ENCODE results near the gene FANCI. TPM values are rescaled to one million over a fixed set of nuclear protein-coding genes. Genes with fewer than 3 reads are reported as not detected.

FANCI gene
- total and polyA plus RNA-seq, 2 experiments from 2014 or later, result 63.6 to 66.8 TPM

DNA sequence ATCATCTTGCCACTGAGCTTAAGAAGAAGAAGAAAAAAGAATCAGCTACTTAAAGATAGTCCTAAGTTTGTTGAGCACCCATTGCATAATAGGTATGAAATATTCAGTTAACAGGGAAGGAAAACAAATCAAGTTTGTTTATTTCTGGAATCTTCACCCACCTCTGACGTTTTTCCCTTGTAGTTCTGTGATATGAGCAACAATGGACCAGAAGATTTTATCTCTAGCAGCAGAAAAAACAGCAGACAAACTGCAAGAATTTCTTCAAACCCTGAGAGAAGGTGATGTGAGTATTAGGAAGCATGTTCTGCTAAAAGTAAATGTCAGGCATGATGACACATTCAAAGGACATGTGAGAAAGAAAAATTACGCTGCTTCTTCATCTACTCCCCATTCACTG lies 3.7 kb downstream of the FANCI start:
- H3K27ac ChIP-seq (ENCODE audit: low read depth), result no peak overlapping the region
- ATAC-seq (no peak), DNase-seq (ENCODE audit: low spot score) (no peak)
- no peak overlapping the region for H3K4me3 Mint-ChIP-seq
- no peak overlapping the region for H3K4me3 ChIP-seq
- no peak for TF ChIP-seq REST (IDR thresholded peaks at IDR 0.05; ENCODE audit: unreplicated experiment)
- no peak for TF ChIP-seq CREB1 (CRISPR knock-in tag; IDR thresholded peaks at IDR 0.05; ENCODE audit: low read depth)
- no peak for TF ChIP-seq EZH2phosphoT487 (IDR thresholded peaks at IDR 0.05; ENCODE audit: unreplicated experiment)
- no peak for TF ChIP-seq NANOG (IDR thresholded peaks at IDR 0.05; ENCODE audit: borderline replicate concordance)
- TF ChIP-seq JUNB (IDR thresholded peaks at IDR 0.05; ENCODE audit: unreplicated experiment), result no peak
- TF ChIP-seq EZH2 (IDR thresholded peaks at IDR 0.05; ENCODE audit: low read depth, unreplicated experiment), result no peak
- TF ChIP-seq POLR2AphosphoS5 (IDR thresholded peaks at IDR 0.05; ENCODE audit: low read depth), result no peak
- TF ChIP-seq CTCF (conservative IDR thresholded peaks at IDR 0.05; ENCODE audit: low read depth in 2 of 2), result no peak
- no peak for TF ChIP-seq ZNF114 (CRISPR knock-in tag; IDR thresholded peaks at IDR 0.05)
- TF ChIP-seq ZNF462 (CRISPR knock-in tag; IDR thresholded peaks at IDR 0.05), result no peak
- TF ChIP-seq ZNF331 (CRISPR knock-in tag; IDR thresholded peaks at IDR 0.05; ENCODE audit: low read depth), result no peak
- no peak overlapping the region for H3K4me2 ChIP-seq
- H3K27ac Mint-ChIP-seq, result no peak overlapping the region
- no peaks in the 10 kb centered on the region; the same call in 1 of the 2 replicates for H3K27me3 ChIP-seq (ENCODE audit: insufficient read depth)
- no peaks in the 10 kb centered on the region for H3K9me2 ChIP-seq (ENCODE audit: insufficient read depth)
- H2AFZ ChIP-seq, result no peak overlapping the region
- H4K20me1 ChIP-seq (replicated peaks; ENCODE audit: insufficient read depth), result peaks cover 23% of the 10 kb centered on the region
- peaks cover 22% of the 10 kb centered on the region for H3K4me1 Mint-ChIP-seq
- peaks cover 21% of the 10 kb centered on the region; the same call in 1 of the 2 replicates for H3K4me1 ChIP-seq (ENCODE audit: insufficient read depth)
- H3K27me3 Mint-ChIP-seq (ENCODE audit: insufficient read depth, low read depth, poor library complexity), result peaks cover 19% of the 10 kb centered on the region
- H3F3A ChIP-seq (replicated peaks; ENCODE audit: low read depth), result no peaks in the 10 kb centered on the region
- H3K79me2 ChIP-seq (replicated peaks; ENCODE audit: insufficient read depth), result peaks cover 50% of the 10 kb centered on the region
- peaks cover 14% of the 10 kb centered on the region; the same call in 2 of the 3 replicates for H3K9me3 Mint-ChIP-seq
- H3K36me3 Mint-ChIP-seq (ENCODE audit: low read depth), result peaks cover 53% of the 10 kb centered on the region
- H3K36me3 ChIP-seq (ENCODE audit: insufficient read depth), result peaks cover 32% of the 10 kb centered on the region

Data from GM23338 (cell line).